PC-9 (cell line): Measurements from ENCODE around the gene WASF1. TPM values are rescaled to one million over a fixed set of nuclear protein-coding genes. Genes with fewer than 3 reads are reported as not detected.

Source experiments
- BruUV-seq: library from RNA; stranded (reverse); fragments of 400-500 nt; replicated peaks from 2 replicates; lab custom pipeline; 2021; lab: Mats Ljungman, UMichigan
- CTCF ChIA-PET: fragments of 300-600 bp; sonication (Branson Sonifier 250); formaldehyde crosslinking; loops from one replicate; lab custom pipeline; 2022; ENCODE audit warnings: antibody characterized with exemption; lab: Charles Lee
- POLR2A ChIA-PET: fragments of 300-600 bp; sonication (Branson Sonifier 250); formaldehyde crosslinking; loops from one replicate; lab custom pipeline; 2022; ENCODE audit warnings: antibody characterized with exemption; ENCODE audit not compliant: unreplicated experiment; lab: Charles Lee
- DNase-seq, 2 experiments: peaks; one replicate each; pipeline versions ENCODE4 v3.0.0 to v3.0.0-alpha.2; 2015 to 2022; ENCODE audit warnings: mixed read lengths in 1 of 2
- H2AFZ ChIP-seq: fragments of 200-600 bp; sonication (generic); 2 replicates; pipeline ENCODE4 v1.8.1; 2017; ENCODE audit warnings: antibody characterized with exemption
- H3F3A ChIP-seq: fragments of 200-600 bp; sonication (generic); 2 replicates; pipeline ENCODE4 v1.8.1; 2017; ENCODE audit warnings: antibody characterized with exemption, mild to moderate bottlenecking, low read depth; ENCODE audit not compliant: insufficient read depth
- H3K27ac ChIP-seq: fragments of 200-600 bp; sonication (generic); 2 replicates; pipeline ENCODE4 v1.6.1; 2016; ENCODE audit warnings: mixed run types
- H3K27me3 ChIP-seq: fragments of 200-600 bp; sonication (generic); 2 replicates; pipeline ENCODE4 v1.6.1; 2016; ENCODE audit warnings: low read depth, mixed run types; ENCODE audit not compliant: insufficient read depth
- H3K36me3 ChIP-seq: fragments of 200-600 bp; sonication (generic); 2 replicates; pipeline ENCODE4 v1.6.1; 2016; ENCODE audit warnings: low read depth, mixed run types
- H3K4me1 ChIP-seq: fragments of 200-600 bp; sonication (generic); replicated peaks from 2 replicates; pipeline ENCODE4 v1.6.1; 2016; ENCODE audit warnings: mixed run types; ENCODE audit not compliant: insufficient read depth
- H3K4me2 ChIP-seq: fragments of 200-600 bp; sonication (generic); 2 replicates; pipeline ENCODE4 v1.6.1; 2017; ENCODE audit warnings: mixed run types
- H3K4me3 ChIP-seq: fragments of 200-600 bp; sonication (generic); 2 replicates; pipeline ENCODE4 v1.6.1; 2016; ENCODE audit warnings: mixed run types
- H3K79me2 ChIP-seq: fragments of 200-600 bp; sonication (generic); 2 replicates; pipeline ENCODE4 v1.6.1; 2017; ENCODE audit warnings: low read depth, mixed run types
- H3K9me2 ChIP-seq: fragments of 200-600 bp; sonication (generic); 2 replicates; pipeline ENCODE4 v1.8.1; 2017; ENCODE audit warnings: mild to moderate bottlenecking; ENCODE audit not compliant: insufficient read depth
- H3K9me3 ChIP-seq: fragments of 200-600 bp; sonication (generic); 2 replicates; pipeline ENCODE4 v1.8.1; 2016; ENCODE audit warnings: low read depth; ENCODE audit not compliant: insufficient read depth
- H4K20me1 ChIP-seq: fragments of 200-600 bp; sonication (generic); 2 replicates; pipeline ENCODE4 v1.8.1; 2017; ENCODE audit not compliant: insufficient read depth
- CTCF ChIP-seq: fragments of 200-600 bp; sonication (generic); conservative IDR thresholded peaks from 2 replicates; pipeline ENCODE4 v1.6.1; 2017; ENCODE audit warnings: mixed run types, antibody characterized with exemption, mild to moderate bottlenecking, moderate library complexity
- EZH2 ChIP-seq: fragments of 200-600 bp; sonication (generic); IDR thresholded peaks from 2 replicates; pipeline ENCODE4 v1.8.0; 2017; ENCODE audit warnings: antibody characterized with exemption, low read depth
- intact Hi-C: fragments of 100-400 bp; cut with micrococcal nuclease; formaldehyde crosslinking; loops from one replicate; pipeline ENCODE4 v1.10.0; 2022; ENCODE audit not compliant: unreplicated experiment
- total RNA-seq: library from RNA; stranded (reverse); gene quantifications from 2 replicates; pipeline ENCODE4 v1.2.3, GENCODE V29; 2021

The WASF1 gene
- total RNA-seq, 1 experiment from 2014 or later, result 17.0 TPM

- TF ChIP-seq CTCF, result no peak
- TF ChIP-seq EZH2, result no peak
- Histone ChIP-seq H3K4me3 (no peak overlapping the region), H3K9me2 (no peaks in the 10 kb centered on the region), H3F3A (no peaks in the 10 kb centered on the region), H3K4me1 (no peaks in the 10 kb centered on the region), H3K79me2 (peaks cover 28% of the 10 kb centered on the region), H2AFZ (no peak overlapping the region), H3K9me3 (no peaks in the 10 kb centered on the region), H4K20me1 (peaks cover 10% of the 10 kb centered on the region; the same call in 1 of the 2 replicates), H3K4me2 (no peak overlapping the region), H3K36me3 (peaks cover 7% of the 10 kb centered on the region), H3K27ac (no peak overlapping the region), H3K27me3 (no peaks in the 10 kb centered on the region)
- POLR2A ChIA-PET, result no interaction called here
- intact Hi-C loops, result no loop called here
- no peak for DNase-seq
- CTCF ChIA-PET, result no interaction called here
- no TSS peak for BruUV-seq
Observed at GRCh38 chr6:110196874-110197273, 17.4 kb upstream of the WASF1 start.

GRCh38 chr6:110195639-110196038 is 16.2 kb upstream of the WASF1 start:
- Histone ChIP-seq H4K20me1 (peaks cover 18% of the 10 kb centered on the region), H3K79me2 (peaks cover 38% of the 10 kb centered on the region), H3K36me3 (peaks cover 7% of the 10 kb centered on the region), H3K27ac (no peak overlapping the region), H2AFZ (no peak overlapping the region), H3K4me3 (no peak overlapping the region), H3K27me3 (no peaks in the 10 kb centered on the region), H3K9me3 (no peaks in the 10 kb centered on the region), H3K9me2 (no peaks in the 10 kb centered on the region), H3K4me2 (no peak overlapping the region), H3K4me1 (no peaks in the 10 kb centered on the region), H3F3A (no peaks in the 10 kb centered on the region)
- ChIA-PET CTCF (no interaction called here), POLR2A (no interaction called here)
- BruUV-seq, result no TSS peak
- no peak for DNase-seq
- TF ChIP-seq CTCF, result no peak
- TF ChIP-seq EZH2, result no peak
- intact Hi-C loops, result no loop called here

GRCh38 chr6:110191477-110191876 is 12.0 kb upstream of the WASF1 start:
- H3K79me2 ChIP-seq, result peaks cover 60% of the 10 kb centered on the region
- H3K9me3 ChIP-seq, result no peaks in the 10 kb centered on the region
- BruUV-seq, result no TSS peak
- no peak overlapping the region for H3K4me3 ChIP-seq
- POLR2A ChIA-PET, result no interaction called here
- peaks cover 26% of the 10 kb centered on the region; the same call in 1 of the 2 replicates for H4K20me1 ChIP-seq
- H3K27ac ChIP-seq, result no peak overlapping the region
- H3K4me1 ChIP-seq, result no peaks in the 10 kb centered on the region
- no peaks in the 10 kb centered on the region for H3K9me2 ChIP-seq
- intact Hi-C loops, result no loop called here
- peaks cover 4% of the 10 kb centered on the region for H3K36me3 ChIP-seq
- no peak for DNase-seq
- H3F3A ChIP-seq, result no peaks in the 10 kb centered on the region
- TF ChIP-seq CTCF, result no peak
- no peak for TF ChIP-seq EZH2
- no peaks in the 10 kb centered on the region for H3K27me3 ChIP-seq
- H2AFZ ChIP-seq, result no peak overlapping the region
- no peak overlapping the region for H3K4me2 ChIP-seq
- CTCF ChIA-PET, result no interaction called here
